Spinal cord (tissue), 10 donors: ENCODE measurements around the gene GNG7. TPM values are rescaled to one million over a fixed set of nuclear protein-coding genes. Genes with fewer than 3 reads are reported as not detected.
"Not testable (repeated sequence)": the region's sequence is repeated elsewhere in the genome, so short reads cannot be mapped to it uniquely, and the experiment has no call there.

ENCODE experiments used
- DNase-seq, 6 donors: peaks; one replicate each; pipeline versions ENCODE4 v3.0.0 to v3.0.0-alpha.2; 2013 to 2015; ENCODE audit warnings: low spot score in 6 of 6, low read depth in 4 of 6
- H3K27ac ChIP-seq: one replicate; pipeline ENCODE4 v1.5.1; 2013; ENCODE audit warnings: low read depth, low read length, control low read depth
- H3K27me3 ChIP-seq: one replicate; pipeline ENCODE4 v1.6.1; 2013; ENCODE audit warnings: low read length; ENCODE audit not compliant: control insufficient read depth, insufficient read depth
- H3K36me3 ChIP-seq: one replicate; pipeline ENCODE4 v1.6.1; 2013; ENCODE audit warnings: low read length; ENCODE audit not compliant: control insufficient read depth, insufficient read depth
- H3K4me1 ChIP-seq: one replicate; pipeline ENCODE4 v1.6.1; 2013; ENCODE audit warnings: low read length; ENCODE audit not compliant: control insufficient read depth, insufficient read depth
- H3K4me3 ChIP-seq: one replicate; pipeline ENCODE4 v1.5.1; 2013; ENCODE audit warnings: low read depth, low read length, control low read depth
- H3K9me3 ChIP-seq: one replicate; pipeline ENCODE4 v1.6.1; 2013; ENCODE audit warnings: low read length; ENCODE audit not compliant: control insufficient read depth, insufficient read depth
- WGBS: methylation state at CpG from one replicate; pipeline ENCODE4 v1.1.5; 2013; ENCODE audit warnings: missing lambda C conversion rate; ENCODE audit not compliant: insufficient coverage; 5-methylcytosine and 5-hydroxymethylcytosine counted together
- polyA plus RNA-seq, 2 donors: library from polyadenylated mRNA; unstranded; fragments of 120-200 nt; gene quantifications; one replicate each; pipeline ENCODE4 v1.2.1, GENCODE V29; 2013; ENCODE audit not compliant: insufficient read length in 2 of 2
- total RNA-seq, 2 donors: library from RNA; depleted of rRNA in 1 of 2; stranded (reverse); fragments of 120-200 nt in 1 of 2; fragments of >200 nt in 1 of 2; gene quantifications; one replicate each; pipeline versions ENCODE4 v1.2.3 to v1.2.4, GENCODE V29; 2013 to 2014
- donor health status: healthy.

The GNG7 gene
- total and polyA plus RNA-seq, 4 donors = 6.2 to 60.4 (median 30.2) TPM

GRCh38 chr19:2561895-2562294 is 140.6 kb downstream of the GNG7 start:
- Histone ChIP-seq H3K27ac (no peak overlapping the region), H3K4me1 (no peaks in the 10 kb centered on the region), H3K36me3 (peaks cover 9% of the 10 kb centered on the region), H3K9me3 (no peaks in the 10 kb centered on the region), H3K27me3 (no peaks in the 10 kb centered on the region), H3K4me3 (no peak overlapping the region)
- no peak for DNase-seq
- WGBS = 74% methylated on average over 14 of the region's 14 CpGs

- no peak for DNase-seq
- Histone ChIP-seq H3K4me1 (peaks cover 3% of the 10 kb centered on the region), H3K36me3 (peaks cover 10% of the 10 kb centered on the region), H3K9me3 (no peaks in the 10 kb centered on the region), H3K4me3 (no peak overlapping the region), H3K27ac (no peak overlapping the region), H3K27me3 (no peaks in the 10 kb centered on the region)
- 99% methylated on average over 5 of the region's 5 CpGs for WGBS
These were observed 141.3 kb downstream of the GNG7 start for GRCh38 chr19:2561221-2561620.

- Histone ChIP-seq H3K4me3 (no peak overlapping the region), H3K27ac (no peak overlapping the region), H3K27me3 (no peaks in the 10 kb centered on the region), H3K36me3 (peaks cover 16% of the 10 kb centered on the region), H3K9me3 (no peaks in the 10 kb centered on the region), H3K4me1 (peaks cover 11% of the 10 kb centered on the region)
- DNase-seq = no peak
- over 99% methylated on average over 13 of the region's 13 CpGs for WGBS
These were observed 142.1 kb downstream of the GNG7 start for GRCh38 chr19:2560369-2560768.

- no peak overlapping the region for H3K27ac ChIP-seq
- peaks cover 16% of the 10 kb centered on the region for H3K36me3 ChIP-seq
- H3K4me1 ChIP-seq = peaks cover 11% of the 10 kb centered on the region
- no peak for DNase-seq
- H3K9me3 ChIP-seq = no peaks in the 10 kb centered on the region
- H3K27me3 ChIP-seq = no peaks in the 10 kb centered on the region
- 100% methylated on average over 2 of the region's 2 CpGs for WGBS
- no peak overlapping the region for H3K4me3 ChIP-seq
These were observed 144.0 kb downstream of the GNG7 start for GRCh38 chr19:2558543-2558942.

GRCh38 chr19:2558131-2558530 is 144.4 kb downstream of the GNG7 start:
- not testable (repeated sequence) for DNase-seq, H3K4me3 ChIP-seq, H3K27me3 ChIP-seq, H3K27ac ChIP-seq, H3K9me3 ChIP-seq
- peaks cover 16% of the 10 kb centered on the region for H3K36me3 ChIP-seq
- WGBS = 84% methylated on average over 3 of the region's 7 CpGs
- H3K4me1 ChIP-seq = peaks cover 11% of the 10 kb centered on the region

- WGBS = 91% methylated on average over 17 of the region's 17 CpGs
- H3K27me3 ChIP-seq = no peaks in the 10 kb centered on the region
- peaks cover 16% of the 10 kb centered on the region for H3K36me3 ChIP-seq
- peaks cover 11% of the 10 kb centered on the region for H3K4me1 ChIP-seq
- H3K4me3 ChIP-seq = no peak overlapping the region
- no peak for DNase-seq
- H3K9me3 ChIP-seq = no peaks in the 10 kb centered on the region
- H3K27ac ChIP-seq = no peak overlapping the region
These were observed 145.4 kb downstream of the GNG7 start for GRCh38 chr19:2557093-2557440.

GRCh38 chr19:2556221-2557092 is 146.0 kb downstream of the GNG7 start:
- 73% methylated on average over 37 of the region's 37 CpGs for WGBS

GRCh38 chr19:2555422-2556220 is 146.9 kb downstream of the GNG7 start:
- Histone ChIP-seq H3K36me3 (peaks cover 17% of the 10 kb centered on the region), H3K4me1 (peaks cover 16% of the 10 kb centered on the region), H3K9me3 (no peaks in the 10 kb centered on the region), H3K4me3 (no peak overlapping the region), H3K27me3 (no peaks in the 10 kb centered on the region), H3K27ac (no peak overlapping the region)
- DNase-seq = no peak
- 84% methylated on average over 39 of the region's 42 CpGs for WGBS

More at GRCh38 chr19:2556221-2557092, 146.0 kb downstream of the GNG7 start:
- peaks cover 16% of the 10 kb centered on the region for H3K36me3 ChIP-seq
- H3K9me3 ChIP-seq = no peaks in the 10 kb centered on the region
- H3K4me3 ChIP-seq = no peak overlapping the region
- H3K27me3 ChIP-seq = no peaks in the 10 kb centered on the region
- H3K4me1 ChIP-seq = peaks cover 11% of the 10 kb centered on the region
- no peak overlapping the region for H3K27ac ChIP-seq
- DNase-seq = no peak

GRCh38 chr19:2554856-2555255 is 147.6 kb downstream of the GNG7 start:
- no peaks in the 10 kb centered on the region for H3K27me3 ChIP-seq
- peaks cover 21% of the 10 kb centered on the region for H3K4me1 ChIP-seq
- H3K4me3 ChIP-seq = no peak overlapping the region
- DNase-seq = no peak
- no peak overlapping the region for H3K27ac ChIP-seq
- H3K9me3 ChIP-seq = no peaks in the 10 kb centered on the region
- no CpG with 5 or more reads among the region's 6 CpGs for WGBS
- peaks cover 11% of the 10 kb centered on the region for H3K36me3 ChIP-seq
